SU-DHL-6 (cell line): ENCODE measurements around the gene CDK4.

ENCODE experiments used
- H2AFZ ChIP-seq: fragments of 200-600 bp; sonication (generic); 2 replicates; pipeline ENCODE4 v1.6.1; 2014; ENCODE audit warnings: low read depth, mild to moderate bottlenecking, moderate library complexity, mixed read lengths, antibody characterized with exemption, low read length; ENCODE audit not compliant: severe bottlenecking
- H3F3A ChIP-seq: fragments of 200-600 bp; shearing (Covaris generic); 2 replicates; pipeline ENCODE4 v1.6.0; 2016; ENCODE audit warnings: antibody characterized with exemption, mild to moderate bottlenecking; ENCODE audit not compliant: insufficient read depth
- H3K27ac ChIP-seq: fragments of 200-600 bp; sonication (generic); 2 replicates; pipeline ENCODE4 v1.5.1; 2016; ENCODE audit warnings: low read depth, mild to moderate bottlenecking, low read length, moderate library complexity, mixed read lengths
- H3K27me3 ChIP-seq: fragments of 200-600 bp; sonication (generic), shearing (Covaris generic); 2 replicates; pipeline ENCODE4 v1.6.0; 2014; ENCODE audit warnings: mild to moderate bottlenecking, low read length
- H3K36me3 ChIP-seq: fragments of 200-600 bp; sonication (generic); 2 replicates; pipeline ENCODE4 v1.6.1; 2014; ENCODE audit warnings: mild to moderate bottlenecking, low read length, mixed read lengths
- H3K4me2 ChIP-seq: fragments of 300-600, 200-600 bp; shearing (Covaris generic), sonication (generic); 2 replicates; pipeline ENCODE4 v1.6.0; 2014; ENCODE audit warnings: low read length, low read depth, mild to moderate bottlenecking; ENCODE audit not compliant: poor library complexity, severe bottlenecking
- H3K4me3 ChIP-seq: fragments of 200-600 bp; sonication (generic); 2 replicates; pipeline ENCODE4 v1.5.1; 2014; ENCODE audit warnings: antibody characterized with exemption, low read length, mild to moderate bottlenecking, mixed read lengths; ENCODE audit not compliant: insufficient read depth, poor library complexity, severe bottlenecking
- H3K79me2 ChIP-seq: fragments of 200-600 bp; sonication (generic); 2 replicates; pipeline ENCODE4 v1.6.1; 2014; ENCODE audit warnings: mild to moderate bottlenecking, low read length, moderate library complexity; ENCODE audit not compliant: insufficient read depth
- H3K9ac ChIP-seq: fragments of 200-600 bp; sonication (generic); 2 replicates; pipeline ENCODE4 v1.7.0; 2014; ENCODE audit warnings: mild to moderate bottlenecking, low read length
- H3K9me2 ChIP-seq: fragments of 200-600 bp; sonication (generic); replicated peaks from 2 replicates; pipeline ENCODE4 v1.6.1; 2014; ENCODE audit warnings: low read length; ENCODE audit not compliant: insufficient read depth
- H3K9me3 ChIP-seq: fragments of 200-600 bp; sonication (generic); 2 replicates; pipeline ENCODE4 v1.6.1; 2014; ENCODE audit warnings: low read length, mixed read lengths; ENCODE audit not compliant: insufficient read depth
- H4K20me1 ChIP-seq: fragments of 200-600 bp; sonication (generic); 2 replicates; pipeline ENCODE4 v1.6.1; 2014; ENCODE audit warnings: low read depth, mild to moderate bottlenecking, antibody characterized with exemption, low read length, moderate library complexity, mixed read lengths
- CTCF ChIP-seq: fragments of 200-600 bp; sonication (generic); IDR thresholded peaks from one replicate; pipeline ENCODE4 v1.5.1; 2017; ENCODE audit warnings: antibody characterized with exemption, mild to moderate bottlenecking, low read length, moderate library complexity; ENCODE audit not compliant: insufficient read depth, poor library complexity, severe bottlenecking
- EZH2phosphoT487 ChIP-seq: fragments of 200-600 bp; sonication (generic), shearing (Covaris generic); conservative IDR thresholded peaks from 2 replicates; pipeline ENCODE4 v1.6.1; 2018; ENCODE audit warnings: mild to moderate bottlenecking, antibody characterized with exemption, low read length, moderate library complexity, mixed read lengths

The CDK4 gene

GRCh38 chr12:57731411-57732080, 20.6 kb downstream of the CDK4 start:
- H3K79me2 ChIP-seq = no peaks in the 10 kb centered on the region
- H3K4me2 ChIP-seq = no peak overlapping the region
- H4K20me1 ChIP-seq = no peaks in the 10 kb centered on the region
- H2AFZ ChIP-seq = no peak overlapping the region
- peaks cover 3% of the 10 kb centered on the region; the same call in 1 of the 2 replicates for H3K36me3 ChIP-seq
- no peak overlapping the region for H3K4me3 ChIP-seq
- no peaks in the 10 kb centered on the region for H3F3A ChIP-seq
- no peaks in the 10 kb centered on the region for H3K27me3 ChIP-seq
- H3K9ac ChIP-seq = no peak overlapping the region
- no peaks in the 10 kb centered on the region for H3K9me3 ChIP-seq
- no peak overlapping the region for H3K27ac ChIP-seq
- TF ChIP-seq CTCF = no peak
- no peak for TF ChIP-seq EZH2phosphoT487
- no peaks in the 10 kb centered on the region for H3K9me2 ChIP-seq

- Histone ChIP-seq H4K20me1 (no peaks in the 10 kb centered on the region), H3K9ac (no peak overlapping the region), H3K4me3 (no peak overlapping the region), H3K27me3 (no peaks in the 10 kb centered on the region), H3K9me3 (no peaks in the 10 kb centered on the region), H3K36me3 (peaks cover 3% of the 10 kb centered on the region; the same call in 1 of the 2 replicates), H3F3A (no peaks in the 10 kb centered on the region), H2AFZ (no peak overlapping the region), H3K79me2 (no peaks in the 10 kb centered on the region), H3K27ac (no peak overlapping the region), H3K4me2 (no peak overlapping the region), H3K9me2 (no peaks in the 10 kb centered on the region)
- no peak for TF ChIP-seq EZH2phosphoT487
- TF ChIP-seq CTCF = no peak
These were observed 21.6 kb downstream of the CDK4 start for GRCh38 chr12:57730336-57731067.

GRCh38 chr12:57729321-57729844, 22.7 kb downstream of the CDK4 start:
- no peak overlapping the region for H3K9ac ChIP-seq
- H3K27ac ChIP-seq = no peak overlapping the region
- no peak overlapping the region for H3K4me3 ChIP-seq
- peaks cover 3% of the 10 kb centered on the region; the same call in 1 of the 2 replicates for H3K36me3 ChIP-seq
- H3K27me3 ChIP-seq = no peaks in the 10 kb centered on the region
- H2AFZ ChIP-seq = no peak overlapping the region
- no peaks in the 10 kb centered on the region for H4K20me1 ChIP-seq
- no peak overlapping the region for H3K4me2 ChIP-seq
- no peak for TF ChIP-seq CTCF
- TF ChIP-seq EZH2phosphoT487 = no peak
- H3K9me2 ChIP-seq = no peaks in the 10 kb centered on the region
- H3K79me2 ChIP-seq = no peaks in the 10 kb centered on the region
- H3K9me3 ChIP-seq = no peaks in the 10 kb centered on the region
- H3F3A ChIP-seq = no peaks in the 10 kb centered on the region
